Hepatocyte (in vitro differentiated cells): ENCODE measurements around the gene SHROOM1. TPM values are rescaled to one million over a fixed set of nuclear protein-coding genes. Genes with fewer than 3 reads are reported as not detected.
A peak's percentile ranks its signal among the peaks of the same experiment; 100 is the strongest.

ENCODE experiments used
- DNase-seq: peaks from one replicate; pipeline ENCODE4 v3.0.0-alpha.2; 2016; ENCODE audit warnings: low spot score
- H2AFZ ChIP-seq: fragments of 200-600 bp; sonication (generic); 2 replicates; pipeline ENCODE4 v1.6.0; 2016; ENCODE audit warnings: antibody characterized with exemption, mild to moderate bottlenecking
- H3K27ac ChIP-seq: fragments of 200-600 bp; sonication (generic); 2 replicates; pipeline ENCODE4 v1.5.1; 2016; ENCODE audit warnings: mild to moderate bottlenecking
- H3K27me3 ChIP-seq: fragments of 200-600 bp; sonication (generic); 2 replicates; pipeline ENCODE4 v1.6.1; 2016
- H3K36me3 ChIP-seq: fragments of 200-600 bp; sonication (generic); replicated peaks from 2 replicates; pipeline ENCODE4 v1.5.1; 2016; ENCODE audit warnings: low read depth; ENCODE audit not compliant: insufficient read depth
- H3K4me1 ChIP-seq: fragments of 200-600 bp; sonication (generic); 2 replicates; pipeline ENCODE4 v1.5.1; 2016; ENCODE audit warnings: mild to moderate bottlenecking, moderate library complexity; ENCODE audit not compliant: insufficient read depth
- H3K4me2 ChIP-seq: fragments of 200-600 bp; sonication (generic); 2 replicates; pipeline ENCODE4 v1.6.0; 2016
- H3K4me3 ChIP-seq: fragments of 200-600 bp; sonication (generic); 2 replicates; pipeline ENCODE4 v1.5.1; 2016; ENCODE audit warnings: mild to moderate bottlenecking
- H3K79me2 ChIP-seq: fragments of 200-600 bp; sonication (generic); 2 replicates; pipeline ENCODE4 v1.6.0; 2017; ENCODE audit warnings: mild to moderate bottlenecking
- H3K9me2 ChIP-seq: fragments of 200-600 bp; sonication (generic); replicated peaks from 2 replicates; pipeline ENCODE4 v1.6.0; 2017; ENCODE audit warnings: mild to moderate bottlenecking; ENCODE audit not compliant: insufficient read depth
- H3K9me3 ChIP-seq: fragments of 200-600 bp; sonication (generic); 2 replicates; pipeline ENCODE4 v1.5.1; 2016; ENCODE audit warnings: low read depth, mild to moderate bottlenecking
- H4K20me1 ChIP-seq: fragments of 200-600 bp; sonication (generic); 2 replicates; pipeline ENCODE4 v1.6.0; 2016; ENCODE audit warnings: mild to moderate bottlenecking; ENCODE audit not compliant: insufficient read depth, poor library complexity, severe bottlenecking
- CTCF ChIP-seq: fragments of 200-600 bp; sonication (generic); IDR thresholded peaks from 2 replicates; pipeline ENCODE4 v1.5.1; 2016; ENCODE audit warnings: antibody characterized with exemption, mild to moderate bottlenecking; ENCODE audit not compliant: poor library complexity
- EZH2 ChIP-seq: fragments of 200-600 bp; sonication (generic); IDR thresholded peaks from 2 replicates; pipeline ENCODE4 v1.6.1; 2016; ENCODE audit warnings: antibody characterized with exemption, mild to moderate bottlenecking, borderline replicate concordance
- EZH2phosphoT487 ChIP-seq: fragments of 200-600 bp; sonication (generic); IDR thresholded peaks from one replicate; pipeline ENCODE4 v1.6.1; 2018; ENCODE audit warnings: antibody characterized with exemption, mild to moderate bottlenecking, low read depth, moderate library complexity; ENCODE audit not compliant: unreplicated experiment, severe bottlenecking
- WGBS: methylation state at CpG from one replicate; pipeline ENCODE4 v1.1.6; 2016; ENCODE audit warnings: low lambda C conversion rate; ENCODE audit errors: missing lambda C conversion rate; 5-methylcytosine and 5-hydroxymethylcytosine counted together
- polyA plus RNA-seq: library from polyadenylated mRNA; unstranded; fragments of >200 nt; fragmentation: Nextera tagmentation; extraction: Ambion mirVana; gene quantifications from 2 replicates; pipeline ENCODE4 v1.2.1, GENCODE V29; 2016
- total RNA-seq: library from RNA; depleted of rRNA; stranded (reverse); fragments of >200 nt; gene quantifications from 2 replicates; pipeline ENCODE4 v1.2.3, GENCODE V29; 2014

The SHROOM1 gene
- total and polyA plus RNA-seq, 2 experiments from 2014 or later = 10.0 to 19.2 TPM

- H3K4me2 ChIP-seq = no peak overlapping the region
- H3K27me3 ChIP-seq = peaks cover 17% of the 10 kb centered on the region
- no peak overlapping the region for H2AFZ ChIP-seq
- H3K79me2 ChIP-seq = no peaks in the 10 kb centered on the region
- H3K4me1 ChIP-seq = peaks cover 41% of the 10 kb centered on the region
- DNase-seq = no peak
- TF ChIP-seq EZH2phosphoT487 (no peak), CTCF (no peak)
- no peaks in the 10 kb centered on the region for H3K9me2 ChIP-seq
- 93% methylated on average over 5 of the region's 5 CpGs for WGBS
- no peaks in the 10 kb centered on the region for H3K36me3 ChIP-seq
- H4K20me1 ChIP-seq = no peaks in the 10 kb centered on the region
- H3K27ac ChIP-seq = no peak overlapping the region
- no peak overlapping the region for H3K4me3 ChIP-seq
- H3K9me3 ChIP-seq = no peaks in the 10 kb centered on the region
Observed at GRCh38 chr5:132810605-132811004, 19.8 kb downstream of the SHROOM1 start.

- 18% methylated on average over 3 of the region's 3 CpGs for WGBS
- Histone ChIP-seq H3K4me3 (no peak overlapping the region), H3K4me2 (peak overlapping the region; percentile 13), H3K27me3 (peaks cover 13% of the 10 kb centered on the region), H4K20me1 (no peaks in the 10 kb centered on the region), H3K79me2 (no peaks in the 10 kb centered on the region), H3K9me2 (no peaks in the 10 kb centered on the region), H3K36me3 (no peaks in the 10 kb centered on the region), H3K9me3 (no peaks in the 10 kb centered on the region), H2AFZ (no peak overlapping the region), H3K27ac (peak overlapping the region; percentile 39), H3K4me1 (peaks cover 41% of the 10 kb centered on the region)
- DNase-seq = no peak
- TF ChIP-seq EZH2 (no peak), EZH2phosphoT487 (no peak), CTCF (no peak)
Observed at GRCh38 chr5:132808866-132809265, 21.6 kb downstream of the SHROOM1 start.

GRCh38 chr5:132808448-132808847, 22.0 kb downstream of the SHROOM1 start:
- Histone ChIP-seq H3K27ac (peak overlapping the region; percentile 39), H3K27me3 (peaks cover 9% of the 10 kb centered on the region), H3K4me2 (peak overlapping the region; percentile 13), H3K9me3 (no peaks in the 10 kb centered on the region), H3K4me3 (no peak overlapping the region), H3K4me1 (peaks cover 41% of the 10 kb centered on the region), H4K20me1 (no peaks in the 10 kb centered on the region), H3K36me3 (no peaks in the 10 kb centered on the region), H3K79me2 (no peaks in the 10 kb centered on the region), H3K9me2 (no peaks in the 10 kb centered on the region), H2AFZ (no peak overlapping the region)
- no peak for DNase-seq
- no peak for TF ChIP-seq CTCF
- TF ChIP-seq EZH2phosphoT487 = no peak
- TF ChIP-seq EZH2 = no peak
- 10% methylated on average over 2 of the region's 2 CpGs for WGBS
